KOPT-K1 (cell line): ENCODE measurements around the gene THAP8.

ENCODE experiments used
- H3K27ac ChIP-seq: fragments of 200-600 bp; sonication (generic); 2 replicates; pipeline ENCODE4 v1.5.1; 2016; ENCODE audit warnings: antibody characterized with exemption, mild to moderate bottlenecking, low read depth, low read length; ENCODE audit not compliant: poor library complexity, severe bottlenecking
- H3K36me3 ChIP-seq: fragments of 200-600 bp; sonication (generic); 2 replicates; pipeline ENCODE4 v1.5.1; 2017; ENCODE audit warnings: antibody characterized with exemption, mild to moderate bottlenecking, low read length, moderate library complexity; ENCODE audit not compliant: insufficient read depth
- H3K9me3 ChIP-seq: fragments of 200-600 bp; sonication (generic); 2 replicates; pipeline ENCODE4 v1.5.1; 2017; ENCODE audit warnings: antibody characterized with exemption, low read length, mild to moderate bottlenecking; ENCODE audit not compliant: insufficient read depth, poor library complexity, severe bottlenecking

Gene THAP8

GRCh38 chr19:35996777-35997176 lies 57.3 kb downstream of the THAP8 start:
- no peak overlapping the region for H3K27ac ChIP-seq
- H3K9me3 ChIP-seq = no peaks in the 10 kb centered on the region
- peaks cover 33% of the 10 kb centered on the region for H3K36me3 ChIP-seq

GRCh38 chr19:35995048-35995993 lies 58.8 kb downstream of the THAP8 start, which contains the start of gene SDHAF1:
SDHAF1 (plus strand) TSS chr19:35995188; CDS start chr19:35995275, 87 bp downstream.
- Histone ChIP-seq H3K27ac (peak within 1 kb of the TSS; percentile 63), H3K36me3 (peaks cover 20% of the 10 kb centered on the region), H3K9me3 (no peaks in the 10 kb centered on the region)

- peaks cover 5% of the 10 kb centered on the region for H3K9me3 ChIP-seq
- H3K36me3 ChIP-seq = peaks cover 16% of the 10 kb centered on the region
- H3K27ac ChIP-seq = no peak overlapping the region
Observed at GRCh38 chr19:35993923-35994598, 60.0 kb downstream of the THAP8 start.

GRCh38 chr19:35992907-35993765 lies 60.9 kb downstream of the THAP8 start:
- H3K9me3 ChIP-seq = peaks cover 11% of the 10 kb centered on the region
- H3K36me3 ChIP-seq = peaks cover 7% of the 10 kb centered on the region
- no peak overlapping the region for H3K27ac ChIP-seq

GRCh38 chr19:35991731-35992450 lies 62.2 kb downstream of the THAP8 start:
- H3K9me3 ChIP-seq = peaks cover 11% of the 10 kb centered on the region
- no peak overlapping the region for H3K27ac ChIP-seq
- no peaks in the 10 kb centered on the region for H3K36me3 ChIP-seq

GRCh38 chr19:35990771-35991730 lies 63.0 kb downstream of the THAP8 start:
- no peaks in the 10 kb centered on the region for H3K36me3 ChIP-seq
- H3K9me3 ChIP-seq = peaks cover 11% of the 10 kb centered on the region
- H3K27ac ChIP-seq = no peak overlapping the region

- Histone ChIP-seq H3K9me3 (peaks cover 11% of the 10 kb centered on the region), H3K36me3 (no peaks in the 10 kb centered on the region), H3K27ac (no peak overlapping the region)
Observed at GRCh38 chr19:35990156-35990555, 63.9 kb downstream of the THAP8 start.

- Histone ChIP-seq H3K27ac (no peak overlapping the region), H3K36me3 (no peaks in the 10 kb centered on the region), H3K9me3 (peaks cover 11% of the 10 kb centered on the region)
Observed at GRCh38 chr19:35988824-35989223, 65.3 kb downstream of the THAP8 start.

GRCh38 chr19:35987571-35987896 lies 66.6 kb downstream of the THAP8 start:
- Histone ChIP-seq H3K36me3 (no peaks in the 10 kb centered on the region), H3K27ac (no peak overlapping the region), H3K9me3 (peaks cover 11% of the 10 kb centered on the region)

- Histone ChIP-seq H3K36me3 (no peaks in the 10 kb centered on the region), H3K9me3 (peaks cover 11% of the 10 kb centered on the region), H3K27ac (no peak overlapping the region)
Observed at GRCh38 chr19:35986664-35987570, 67.2 kb downstream of the THAP8 start.

- H3K36me3 ChIP-seq = no peaks in the 10 kb centered on the region
- no peak overlapping the region for H3K27ac ChIP-seq
- H3K9me3 ChIP-seq = peaks cover 11% of the 10 kb centered on the region
Observed at GRCh38 chr19:35986111-35986510, 68.0 kb downstream of the THAP8 start.
